Glutamatergic neuron (in vitro differentiated cells): Measurements from ENCODE around the gene ALDH3B2. TPM values are rescaled to one million over a fixed set of nuclear protein-coding genes. Genes with fewer than 3 reads are reported as not detected.
"Not testable (repeated sequence)": the region's sequence is repeated elsewhere in the genome, so short reads cannot be mapped to it uniquely, and the experiment has no call there.

Source experiments
- DNase-seq: peaks from one replicate; pipeline ENCODE4 v3.0.0; 2022
- H3K27ac Mint-ChIP-seq: one replicate; pipeline ENCODE4 v1.8.0; 2020; ENCODE audit warnings: mild to moderate bottlenecking, mixed read lengths, inconsistent platforms; ENCODE audit not compliant: unreplicated experiment
- H3K27me3 Mint-ChIP-seq: one replicate; pipeline ENCODE4 v1.8.0; 2020; ENCODE audit warnings: mild to moderate bottlenecking, moderate library complexity, mixed read lengths, inconsistent platforms; ENCODE audit not compliant: unreplicated experiment
- H3K36me3 Mint-ChIP-seq: one replicate; pipeline ENCODE4 v1.8.0; 2020; ENCODE audit warnings: mild to moderate bottlenecking, mixed read lengths, inconsistent platforms; ENCODE audit not compliant: unreplicated experiment
- H3K4me1 Mint-ChIP-seq: one replicate; pipeline ENCODE4 v1.8.0; 2020; ENCODE audit warnings: mild to moderate bottlenecking, low read depth, mixed read lengths, inconsistent platforms; ENCODE audit not compliant: unreplicated experiment
- H3K4me3 Mint-ChIP-seq: one replicate; pipeline ENCODE4 v1.8.0; 2020; ENCODE audit warnings: mild to moderate bottlenecking, mixed read lengths, inconsistent platforms; ENCODE audit not compliant: unreplicated experiment
- H3K9me3 Mint-ChIP-seq: one replicate; pipeline ENCODE4 v1.8.0; 2020; ENCODE audit warnings: mild to moderate bottlenecking, moderate library complexity, mixed read lengths, inconsistent platforms; ENCODE audit not compliant: unreplicated experiment
- total RNA-seq: library from RNA; stranded (reverse); fragmentation: NEBNext Ultra II Directional; extraction: Animal tissue kit (Norgen Biotek cat#: 25700); gene quantifications from one replicate; pipeline ENCODE4 v1.2.1, GENCODE V29; 2021; ENCODE audit not compliant: unreplicated experiment
- TF ChIP-seq, protein P1 (sequence below): fragments of 200-600 bp; sonication (generic); IDR thresholded peaks from one replicate; pipeline ENCODE4 v1.5.0; 2021; ENCODE audit not compliant: partially characterized antibody, unreplicated experiment

ALDH3B2 gene
- total RNA-seq, 1 donor from 2014 or later, result not detected

- TF ChIP-seq, protein P1, sequence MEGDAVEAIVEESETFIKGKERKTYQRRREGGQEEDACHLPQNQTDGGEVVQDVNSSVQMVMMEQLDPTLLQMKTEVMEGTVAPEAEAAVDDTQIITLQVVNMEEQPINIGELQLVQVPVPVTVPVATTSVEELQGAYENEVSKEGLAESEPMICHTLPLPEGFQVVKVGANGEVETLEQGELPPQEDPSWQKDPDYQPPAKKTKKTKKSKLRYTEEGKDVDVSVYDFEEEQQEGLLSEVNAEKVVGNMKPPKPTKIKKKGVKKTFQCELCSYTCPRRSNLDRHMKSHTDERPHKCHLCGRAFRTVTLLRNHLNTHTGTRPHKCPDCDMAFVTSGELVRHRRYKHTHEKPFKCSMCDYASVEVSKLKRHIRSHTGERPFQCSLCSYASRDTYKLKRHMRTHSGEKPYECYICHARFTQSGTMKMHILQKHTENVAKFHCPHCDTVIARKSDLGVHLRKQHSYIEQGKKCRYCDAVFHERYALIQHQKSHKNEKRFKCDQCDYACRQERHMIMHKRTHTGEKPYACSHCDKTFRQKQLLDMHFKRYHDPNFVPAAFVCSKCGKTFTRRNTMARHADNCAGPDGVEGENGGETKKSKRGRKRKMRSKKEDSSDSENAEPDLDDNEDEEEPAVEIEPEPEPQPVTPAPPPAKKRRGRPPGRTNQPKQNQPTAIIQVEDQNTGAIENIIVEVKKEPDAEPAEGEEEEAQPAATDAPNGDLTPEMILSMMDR, result no peak
- H3K27me3 Mint-ChIP-seq, result no peaks in the 10 kb centered on the region
- DNase-seq, result no peak
- H3K4me3 Mint-ChIP-seq, result no peak overlapping the region
- H3K4me1 Mint-ChIP-seq, result no peaks in the 10 kb centered on the region
- H3K27ac Mint-ChIP-seq, result no peak overlapping the region
- peaks cover 14% of the 10 kb centered on the region for H3K36me3 Mint-ChIP-seq
- peaks cover 6% of the 10 kb centered on the region for H3K9me3 Mint-ChIP-seq
Measured at GRCh38 chr11:67694875-67695555, 20.6 kb upstream of the ALDH3B2 start.

GRCh38 chr11:67691149-67691548, 16.7 kb upstream of the ALDH3B2 start:
- no peak for DNase-seq
- Mint-ChIP-seq H3K27me3 (peaks cover 3% of the 10 kb centered on the region), H3K4me1 (no peaks in the 10 kb centered on the region), H3K36me3 (peaks cover 7% of the 10 kb centered on the region), H3K9me3 (peaks cover 6% of the 10 kb centered on the region), H3K27ac (no peak overlapping the region), H3K4me3 (no peak overlapping the region)
- TF ChIP-seq, protein P1, result no peak

DNA sequence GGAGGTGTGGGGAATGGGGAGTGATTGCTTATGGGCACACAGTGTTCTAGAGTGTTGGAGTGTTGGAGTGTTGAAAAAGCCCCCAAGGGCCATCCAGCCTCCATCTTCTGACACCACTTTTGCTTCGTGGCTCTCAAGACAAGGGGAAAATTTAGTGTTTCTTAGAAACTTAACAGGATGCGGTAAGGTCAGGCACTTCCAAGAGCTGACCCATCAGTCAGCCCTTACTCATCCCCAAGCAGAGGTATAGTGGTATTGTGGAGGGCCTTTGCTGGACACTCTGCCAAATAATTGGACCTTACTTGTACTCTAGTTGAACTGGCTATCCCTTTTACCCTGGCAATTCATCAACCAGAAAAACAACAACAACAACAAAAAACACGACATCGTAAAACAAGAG, 14.8 kb upstream of the ALDH3B2 start:
- H3K27me3 Mint-ChIP-seq, result peaks cover 3% of the 10 kb centered on the region
- no peak overlapping the region for H3K27ac Mint-ChIP-seq
- no peaks in the 10 kb centered on the region for H3K36me3 Mint-ChIP-seq
- DNase-seq, result no peak
- no peaks in the 10 kb centered on the region for H3K9me3 Mint-ChIP-seq
- H3K4me1 Mint-ChIP-seq, result no peaks in the 10 kb centered on the region
- TF ChIP-seq, protein P1, result no peak
- no peak overlapping the region for H3K4me3 Mint-ChIP-seq

DNA sequence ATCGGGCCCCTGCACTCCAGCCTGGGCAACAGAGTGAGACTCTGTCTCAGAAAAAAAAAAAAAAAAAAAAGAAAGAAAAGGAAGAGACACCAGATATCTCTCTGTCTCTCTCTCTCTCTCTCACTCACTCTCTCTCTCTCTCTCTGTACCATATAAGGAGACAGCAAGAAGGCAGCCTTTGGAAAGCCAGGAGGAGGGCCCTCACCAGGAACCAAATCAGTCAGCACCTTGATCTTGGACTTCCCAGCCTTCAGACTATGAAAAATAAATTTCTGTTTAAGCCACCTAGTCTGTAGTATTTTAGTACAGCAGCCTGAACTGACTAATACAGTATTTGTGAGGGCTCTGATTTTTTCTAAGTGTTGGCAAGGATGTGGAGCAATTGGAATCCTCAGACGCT, 13.6 kb upstream of the ALDH3B2 start:
- Mint-ChIP-seq H3K4me1 (no peaks in the 10 kb centered on the region), H3K36me3 (no peaks in the 10 kb centered on the region), H3K27ac (no peak overlapping the region), H3K9me3 (no peaks in the 10 kb centered on the region), H3K27me3 (peaks cover 3% of the 10 kb centered on the region), H3K4me3 (no peak overlapping the region)
- TF ChIP-seq, protein P1, result no peak
- DNase-seq, result no peak

DNA sequence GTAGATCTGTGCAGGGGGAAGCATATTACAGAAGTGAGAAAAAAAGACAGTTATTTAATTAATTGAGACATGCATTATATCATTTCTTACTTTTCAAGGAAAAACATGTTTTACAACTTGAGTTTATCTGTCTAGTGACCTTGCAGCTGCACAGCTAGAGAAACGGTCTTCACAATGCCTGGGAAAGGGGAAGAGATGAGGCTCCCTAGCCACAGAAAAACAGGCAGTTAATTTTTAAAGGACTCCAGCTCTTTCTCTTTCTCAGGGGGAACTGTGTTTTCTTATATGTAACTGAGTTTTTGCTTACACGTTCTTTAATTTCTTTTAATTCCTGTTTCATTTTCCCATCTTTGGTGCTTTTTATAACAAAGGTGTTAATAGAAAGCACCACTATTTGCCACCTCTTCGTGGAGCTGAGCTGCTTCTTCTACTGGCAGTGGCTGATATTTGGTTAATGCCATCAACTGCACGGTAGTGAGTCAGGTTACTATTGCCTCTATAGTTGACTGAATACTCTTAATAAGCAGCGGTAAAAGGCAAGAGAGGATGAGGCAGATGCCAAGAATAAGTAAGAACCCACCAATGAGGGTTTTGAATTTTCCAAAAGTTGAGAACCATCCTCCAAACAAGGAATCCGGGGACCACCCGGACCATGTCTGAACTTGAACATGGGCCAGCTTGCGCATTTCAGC, 11.4 kb upstream of the ALDH3B2 start:
- H3K27ac Mint-ChIP-seq, H3K4me1 Mint-ChIP-seq, DNase-seq, H3K4me3 Mint-ChIP-seq, H3K9me3 Mint-ChIP-seq, H3K36me3 Mint-ChIP-seq, H3K27me3 Mint-ChIP-seq: not testable (repeated sequence)

DNA sequence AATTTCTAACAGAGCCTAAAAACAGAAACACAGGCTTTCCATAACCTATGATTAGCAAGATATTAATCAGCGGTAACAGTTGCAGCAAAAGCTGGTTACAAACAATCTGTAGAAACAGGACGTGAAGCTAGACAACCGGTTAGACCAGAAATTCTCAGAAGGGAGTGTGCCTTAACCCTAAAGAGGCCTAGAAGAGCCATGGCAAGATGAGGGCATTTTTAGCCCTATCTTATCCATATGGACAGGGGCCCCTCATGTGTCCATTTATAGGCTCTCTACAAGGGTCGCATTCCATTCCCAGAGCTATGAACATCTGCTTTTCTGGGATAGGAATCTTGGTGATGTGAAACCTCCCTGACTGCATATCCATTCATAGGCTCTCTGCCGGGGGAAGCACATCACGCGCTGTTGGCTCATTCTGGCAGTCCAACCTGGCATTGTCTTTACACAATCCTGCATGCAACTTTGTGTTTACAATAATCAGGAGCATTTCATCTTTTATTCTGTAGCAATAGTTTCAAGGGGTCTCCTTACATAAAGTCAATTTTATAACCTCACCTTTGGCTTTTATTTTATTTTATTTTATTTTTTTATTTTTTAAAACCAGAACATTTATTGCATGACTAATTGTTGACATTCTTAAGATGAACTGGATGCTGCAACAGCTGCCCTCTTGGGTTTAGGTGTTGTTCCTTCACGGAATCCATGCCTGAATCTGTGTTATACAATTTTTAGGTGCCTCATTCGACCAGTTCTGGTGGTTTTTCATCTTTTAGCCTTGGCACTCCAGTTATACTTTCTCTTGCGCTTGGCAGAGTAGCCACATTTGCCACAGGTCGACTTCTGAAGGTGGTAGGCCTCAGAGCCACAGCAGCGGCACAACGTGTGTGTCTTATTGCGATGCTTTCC, 8.0 kb upstream of the ALDH3B2 start:
- H3K27ac Mint-ChIP-seq, H3K4me3 Mint-ChIP-seq, DNase-seq, H3K9me3 Mint-ChIP-seq, H3K27me3 Mint-ChIP-seq, H3K4me1 Mint-ChIP-seq, H3K36me3 Mint-ChIP-seq: not testable (repeated sequence)
